ENCODE results near the gene THRAP3.

- TF ChIP-seq CTCF (conservative IDR thresholded peaks at IDR 0.05) (no peak), EZH2 (IDR thresholded peaks at IDR 0.05; ENCODE audit: low read depth) (no peak)
Observed at GRCh38 chr1:36306902-36307456, 82.7 kb downstream of the THRAP3 start.
